Testis (tissue), 3 donors: ENCODE measurements around the gene CELSR1. TPM values are rescaled to one million over a fixed set of nuclear protein-coding genes. Genes with fewer than 3 reads are reported as not detected.

ENCODE experiments used
- DNase-seq: peaks from one replicate; pipeline ENCODE4 v3.0.0-alpha.2; 2019
- H3K27ac ChIP-seq, 2 donors: fragments of 200-600 bp; sonication (generic); one replicate each; pipeline ENCODE4 v1.5.1; 2019
- H3K27me3 ChIP-seq: fragments of 200-600 bp; sonication (generic); one replicate; pipeline ENCODE4 v1.5.1; 2019
- H3K36me3 ChIP-seq: fragments of 200-600 bp; sonication (generic); one replicate; pipeline ENCODE4 v1.5.1; 2017; ENCODE audit warnings: low read depth; ENCODE audit errors: missing control alignments
- H3K4me1 ChIP-seq: fragments of 200-600 bp; sonication (generic); one replicate; pipeline ENCODE4 v1.5.1; 2019
- H3K4me3 ChIP-seq, 2 donors: fragments of 200-600 bp; sonication (generic); one replicate each; pipeline ENCODE4 v1.5.1; 2017 to 2019
- H3K9me3 ChIP-seq: fragments of 200-600 bp; sonication (generic); one replicate; pipeline ENCODE4 v1.5.1; 2017
- CTCF ChIP-seq, 3 experiments: fragments of 450-650 bp in 2 of 3; fragments of 200-600 bp in 1 of 3; sonication (generic) in 1 of 3; IDR thresholded peaks; one replicate each; pipeline ENCODE4 v1.5.1; 2016 to 2019; ENCODE audit warnings: antibody characterized with exemption in 3 of 3, mild to moderate bottlenecking in 2 of 3, moderate library complexity in 1 of 3
- POLR2A ChIP-seq: fragments of 450-650 bp; IDR thresholded peaks from one replicate; pipeline ENCODE4 v1.6.1; 2017; ENCODE audit warnings: antibody characterized with exemption, mild to moderate bottlenecking, moderate library complexity
- WGBS, 2 donors: methylation state at CpG; one replicate each; pipeline ENCODE4 v1.1.5; 2018; 5-methylcytosine and 5-hydroxymethylcytosine counted together
- intact Hi-C: fragments of 100-400 bp; cut with DNase I; formaldehyde crosslinking; loops from one replicate; pipeline ENCODE4 v1.15.1; 2023; ENCODE audit warnings: low total_unique reads
- polyA plus RNA-seq: library from polyadenylated mRNA; stranded (reverse); fragments of 350-450 nt; fragmentation: Illumina TruSeq; extraction: RNeasy Lipid Tissue Mini Kit (QIAGEN cat#74804); gene quantifications from one replicate; pipeline ENCODE4 v1.2.3, GENCODE V29; 2014; ENCODE audit warnings: low read depth, low replicate concordance; ENCODE audit not compliant: insufficient read depth
- total RNA-seq, 2 donors: library from RNA; depleted of rRNA; stranded (reverse); fragments of >200 nt; gene quantifications; one replicate each; pipeline ENCODE4 v1.2.3, GENCODE V29; 2016

CELSR1 gene
- total and polyA plus RNA-seq, 3 donors from 2014 or later = 5.6 to 21.5 (median 13.8) TPM

GRCh38 chr22:46429325-46429853, 108.0 kb downstream of the CELSR1 start:
- no peak for DNase-seq
- no peak overlapping the region for H3K27ac ChIP-seq
- H3K36me3 ChIP-seq = no peaks in the 10 kb centered on the region
- no peaks in the 10 kb centered on the region for H3K4me1 ChIP-seq
- H3K27me3 ChIP-seq = no peaks in the 10 kb centered on the region
- no peak overlapping the region for H3K4me3 ChIP-seq
- intact Hi-C loops = no loop called here
- TF ChIP-seq CTCF (IDR thresholded peaks at IDR 0.05) (no peak), POLR2A (no peak)
- 55 to 59% methylated on average over 13 of the region's 13 CpGs for WGBS, 2 donors
- H3K9me3 ChIP-seq = no peaks in the 10 kb centered on the region

GRCh38 chr22:46428602-46429324, 108.7 kb downstream of the CELSR1 start:
- no peaks in the 10 kb centered on the region for H3K27me3 ChIP-seq
- no peak overlapping the region for H3K4me3 ChIP-seq
- no peaks in the 10 kb centered on the region for H3K36me3 ChIP-seq
- no peak overlapping the region for H3K27ac ChIP-seq
- WGBS, 2 donors = 65 to 68% methylated on average over 16 to 23 of the region's 24 CpGs
- DNase-seq = no peak
- TF ChIP-seq POLR2A = no peak
- no peak for TF ChIP-seq CTCF (IDR thresholded peaks at IDR 0.05)
- H3K9me3 ChIP-seq = no peaks in the 10 kb centered on the region
- intact Hi-C loops = no loop called here
- H3K4me1 ChIP-seq = no peaks in the 10 kb centered on the region

GRCh38 chr22:46428171-46428570, 109.2 kb downstream of the CELSR1 start:
- Histone ChIP-seq H3K36me3 (no peaks in the 10 kb centered on the region), H3K27me3 (no peaks in the 10 kb centered on the region), H3K4me3 (no peak overlapping the region), H3K4me1 (no peaks in the 10 kb centered on the region), H3K27ac (no peak overlapping the region), H3K9me3 (no peaks in the 10 kb centered on the region)
- no peak for TF ChIP-seq CTCF (IDR thresholded peaks at IDR 0.05)
- no peak for TF ChIP-seq POLR2A
- 91 to 93% methylated on average over 11 to 18 of the region's 18 CpGs for WGBS, 2 donors
- intact Hi-C loops = no loop called here
- no peak for DNase-seq

- 60 to 73% methylated on average over 3 of the region's 3 CpGs for WGBS, 2 donors
- DNase-seq = no peak
- H3K36me3 ChIP-seq = no peaks in the 10 kb centered on the region
- no peak overlapping the region for H3K4me3 ChIP-seq
- TF ChIP-seq CTCF (IDR thresholded peaks at IDR 0.05) (no peak), POLR2A (no peak)
- no peaks in the 10 kb centered on the region for H3K9me3 ChIP-seq
- H3K27ac ChIP-seq = no peak overlapping the region
- H3K27me3 ChIP-seq = no peaks in the 10 kb centered on the region
- intact Hi-C loops = no loop called here
- H3K4me1 ChIP-seq = no peaks in the 10 kb centered on the region
Observed at GRCh38 chr22:46425016-46425415, 112.4 kb downstream of the CELSR1 start.

GRCh38 chr22:46424496-46424895, 112.9 kb downstream of the CELSR1 start:
- DNase-seq = no peak
- Histone ChIP-seq H3K9me3 (no peaks in the 10 kb centered on the region), H3K36me3 (no peaks in the 10 kb centered on the region), H3K27ac (no peak overlapping the region), H3K4me1 (no peaks in the 10 kb centered on the region), H3K4me3 (no peak overlapping the region), H3K27me3 (no peaks in the 10 kb centered on the region)
- TF ChIP-seq POLR2A (no peak), CTCF (IDR thresholded peaks at IDR 0.05) (no peak)
- 76 to 85% methylated on average over 5 of the region's 5 CpGs for WGBS, 2 donors
- intact Hi-C loops = no loop called here
